ENCODE data around the gene SREK1IP1.

The SREK1IP1 gene

GRCh38 chr5:64766941-64767340 lies 1.6 kb downstream of the SREK1IP1 start:
- peaks cover 20% of the 10 kb centered on the region for H3K4me1 ChIP-seq (ENCODE audit: low read length)
- peak overlapping the region; percentile 96 for H3K4me3 ChIP-seq (ENCODE audit: low read length)
- peak overlapping the region; percentile 89; the same call in 1 of the 2 replicates for H3K9ac ChIP-seq (ENCODE audit: low read length)
- no peaks in the 10 kb centered on the region for H3K36me3 ChIP-seq (replicated peaks; ENCODE audit: low read depth, low read length)
- no peak overlapping the region for H2AFZ ChIP-seq (ENCODE audit: low read depth, low read length)
- H3K27ac ChIP-seq (ENCODE audit: low read length), result no peak overlapping the region
- TF ChIP-seq EZH2phosphoT487 (IDR thresholded peaks at IDR 0.05; ENCODE audit: low read depth), result no peak
- TF ChIP-seq, protein P1, sequence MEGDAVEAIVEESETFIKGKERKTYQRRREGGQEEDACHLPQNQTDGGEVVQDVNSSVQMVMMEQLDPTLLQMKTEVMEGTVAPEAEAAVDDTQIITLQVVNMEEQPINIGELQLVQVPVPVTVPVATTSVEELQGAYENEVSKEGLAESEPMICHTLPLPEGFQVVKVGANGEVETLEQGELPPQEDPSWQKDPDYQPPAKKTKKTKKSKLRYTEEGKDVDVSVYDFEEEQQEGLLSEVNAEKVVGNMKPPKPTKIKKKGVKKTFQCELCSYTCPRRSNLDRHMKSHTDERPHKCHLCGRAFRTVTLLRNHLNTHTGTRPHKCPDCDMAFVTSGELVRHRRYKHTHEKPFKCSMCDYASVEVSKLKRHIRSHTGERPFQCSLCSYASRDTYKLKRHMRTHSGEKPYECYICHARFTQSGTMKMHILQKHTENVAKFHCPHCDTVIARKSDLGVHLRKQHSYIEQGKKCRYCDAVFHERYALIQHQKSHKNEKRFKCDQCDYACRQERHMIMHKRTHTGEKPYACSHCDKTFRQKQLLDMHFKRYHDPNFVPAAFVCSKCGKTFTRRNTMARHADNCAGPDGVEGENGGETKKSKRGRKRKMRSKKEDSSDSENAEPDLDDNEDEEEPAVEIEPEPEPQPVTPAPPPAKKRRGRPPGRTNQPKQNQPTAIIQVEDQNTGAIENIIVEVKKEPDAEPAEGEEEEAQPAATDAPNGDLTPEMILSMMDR (IDR thresholded peaks at IDR 0.05; ENCODE audit: low read depth, low read length), result no peak
- H3K4me2 ChIP-seq (ENCODE audit: low read length), result peak overlapping the region; percentile 85
- peaks cover 60% of the 10 kb centered on the region for H3K79me2 ChIP-seq (ENCODE audit: low read length)
- H4K20me1 ChIP-seq (ENCODE audit: insufficient read depth, low read length), result no peaks in the 10 kb centered on the region
- H3K27me3 ChIP-seq (ENCODE audit: low read depth, low read length), result no peaks in the 10 kb centered on the region
- no peaks in the 10 kb centered on the region for H3K9me3 ChIP-seq (ENCODE audit: insufficient read depth, low read length)

GRCh38 chr5:64765804-64766504 lies 2.5 kb downstream of the SREK1IP1 start:
- peaks cover 61% of the 10 kb centered on the region for H3K79me2 ChIP-seq (ENCODE audit: low read length)
- peaks cover 20% of the 10 kb centered on the region for H3K4me1 ChIP-seq (ENCODE audit: low read length)
- no peak overlapping the region for H3K4me3 ChIP-seq (ENCODE audit: low read length)
- no peak for TF ChIP-seq EZH2phosphoT487 (IDR thresholded peaks at IDR 0.05; ENCODE audit: low read depth)
- TF ChIP-seq, protein P1 (IDR thresholded peaks at IDR 0.05; ENCODE audit: low read depth, low read length), result no peak
- no peaks in the 10 kb centered on the region for H3K9me3 ChIP-seq (ENCODE audit: insufficient read depth, low read length)
- H3K27me3 ChIP-seq (ENCODE audit: low read depth, low read length), result no peaks in the 10 kb centered on the region
- no peak overlapping the region for H2AFZ ChIP-seq (ENCODE audit: low read depth, low read length)
- no peak overlapping the region for H3K4me2 ChIP-seq (ENCODE audit: low read length)
- H3K27ac ChIP-seq (ENCODE audit: low read length), result no peak overlapping the region
- H4K20me1 ChIP-seq (ENCODE audit: insufficient read depth, low read length), result no peaks in the 10 kb centered on the region
- no peak overlapping the region for H3K9ac ChIP-seq (ENCODE audit: low read length)
- no peaks in the 10 kb centered on the region for H3K36me3 ChIP-seq (replicated peaks; ENCODE audit: low read depth, low read length)

DNA sequence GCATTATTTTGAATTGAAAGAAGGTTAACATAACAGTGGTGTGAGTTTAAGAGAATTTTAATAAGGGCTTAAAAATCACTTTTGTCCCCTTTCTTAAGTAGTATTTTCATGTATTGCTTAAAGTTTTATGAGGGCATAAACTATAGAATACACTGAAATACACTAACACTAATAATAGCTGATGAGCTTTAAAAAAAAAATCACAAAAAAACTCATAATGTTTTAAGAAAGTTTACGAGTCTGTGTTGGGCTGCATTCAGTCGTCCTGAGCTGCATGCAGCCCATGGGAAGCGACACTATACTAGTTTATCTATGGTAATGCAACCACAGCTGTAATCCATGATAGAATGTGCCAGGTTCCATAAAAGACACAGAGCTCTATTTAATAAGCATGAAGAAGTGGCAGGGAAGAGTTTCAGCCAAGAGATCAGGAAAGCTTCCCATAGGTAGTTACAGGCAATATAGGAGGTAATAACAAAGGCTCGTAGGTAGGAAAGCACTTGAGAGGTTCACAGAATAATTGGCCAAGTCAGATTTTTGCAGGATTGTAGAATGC lies 4.5 kb downstream of the SREK1IP1 start:
- no peak for TF ChIP-seq EZH2phosphoT487 (IDR thresholded peaks at IDR 0.05; ENCODE audit: low read depth)
- TF ChIP-seq, protein P1 (IDR thresholded peaks at IDR 0.05; ENCODE audit: low read depth, low read length), result no peak
- Histone ChIP-seq H3K9ac (ENCODE audit: low read length) (no peak overlapping the region), H3K27me3 (ENCODE audit: low read depth, low read length) (no peaks in the 10 kb centered on the region), H3K36me3 (replicated peaks; ENCODE audit: low read depth, low read length) (no peaks in the 10 kb centered on the region), H3K4me3 (ENCODE audit: low read length) (no peak overlapping the region), H3K9me3 (ENCODE audit: insufficient read depth, low read length) (no peaks in the 10 kb centered on the region), H2AFZ (ENCODE audit: low read depth, low read length) (no peak overlapping the region), H3K4me2 (ENCODE audit: low read length) (no peak overlapping the region), H3K27ac (ENCODE audit: low read length) (no peak overlapping the region), H3K4me1 (ENCODE audit: low read length) (peaks cover 13% of the 10 kb centered on the region), H4K20me1 (ENCODE audit: insufficient read depth, low read length) (no peaks in the 10 kb centered on the region), H3K79me2 (ENCODE audit: low read length) (peaks cover 60% of the 10 kb centered on the region)

DNA sequence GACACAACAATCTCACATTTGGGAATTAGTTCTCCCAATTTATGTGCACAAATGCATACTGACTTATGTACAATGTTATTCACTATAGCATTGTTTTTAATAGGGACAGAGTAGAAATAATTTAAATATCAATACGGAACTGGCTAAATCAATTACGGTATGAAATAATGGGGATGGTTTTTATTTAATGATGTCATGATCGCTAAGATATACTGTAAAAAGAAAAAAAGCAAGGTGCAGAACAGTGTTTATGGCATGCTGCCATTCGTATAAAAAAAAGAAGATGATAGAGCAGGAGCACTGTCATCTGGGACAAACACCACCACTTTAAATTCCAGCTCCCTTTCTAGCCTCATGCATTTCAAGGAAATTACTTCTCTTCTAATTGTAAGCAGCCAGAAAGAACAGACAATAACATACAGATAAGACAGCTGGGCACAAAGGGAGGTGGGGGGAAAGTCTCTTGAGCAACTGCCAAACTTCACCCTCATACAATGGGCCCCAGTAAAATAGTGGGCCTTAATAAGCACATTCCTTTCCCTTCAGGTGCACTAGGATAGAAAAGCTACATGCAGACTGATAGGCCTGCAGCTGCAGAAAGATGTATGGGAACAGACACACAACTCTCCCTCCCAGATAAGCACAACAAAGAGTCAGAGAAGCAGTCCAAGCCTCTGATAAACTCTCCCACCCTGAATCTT lies 8.4 kb downstream of the SREK1IP1 start:
- Histone ChIP-seq H3K4me2 (ENCODE audit: low read length) (no peak overlapping the region), H3K4me1 (ENCODE audit: low read length) (no peaks in the 10 kb centered on the region), H3K9ac (ENCODE audit: low read length) (no peak overlapping the region), H3K79me2 (ENCODE audit: low read length) (peaks cover 43% of the 10 kb centered on the region), H3K9me3 (ENCODE audit: insufficient read depth, low read length) (no peaks in the 10 kb centered on the region), H4K20me1 (ENCODE audit: insufficient read depth, low read length) (no peaks in the 10 kb centered on the region), H3K27ac (ENCODE audit: low read length) (no peak overlapping the region), H3K36me3 (replicated peaks; ENCODE audit: low read depth, low read length) (no peaks in the 10 kb centered on the region), H3K27me3 (ENCODE audit: low read depth, low read length) (no peaks in the 10 kb centered on the region), H3K4me3 (ENCODE audit: low read length) (no peak overlapping the region), H2AFZ (ENCODE audit: low read depth, low read length) (no peak overlapping the region)
- TF ChIP-seq, protein P1 (IDR thresholded peaks at IDR 0.05; ENCODE audit: low read depth, low read length), result no peak
- no peak for TF ChIP-seq EZH2phosphoT487 (IDR thresholded peaks at IDR 0.05; ENCODE audit: low read depth)
